H1 (cell line): ENCODE data around the gene SFXN1. TPM values are rescaled to one million over a fixed set of nuclear protein-coding genes. Genes with fewer than 3 reads are reported as not detected.

Source experiments
- CTCF ChIA-PET: fragments of 300-600 bp; sonication (Branson Sonifier 250); formaldehyde crosslinking; loops from one replicate; lab custom pipeline; 2021; ENCODE audit not compliant: partially characterized antibody; lab: Charles Lee
- POLR2A ChIA-PET: fragments of 300-600 bp; sonication (Branson Sonifier 250); formaldehyde crosslinking; loops from one replicate; lab custom pipeline; 2021; ENCODE audit warnings: inconsistent platforms; ENCODE audit not compliant: partially characterized antibody; lab: Charles Lee
- DNase-seq, 2 experiments: peaks; one replicate each; pipeline versions ENCODE4 v3.0.0 to v3.0.0-alpha.2; 2010 to 2022; ENCODE audit warnings: low spot score in 2 of 2, low read depth in 1 of 2, mixed read lengths in 1 of 2
- FAIRE-seq: peaks from 2 replicates; lab custom pipeline; 2011; peaks lifted over from hg19 to GRCh38; lab: Jason Lieb, UNC
- H2AFZ ChIP-seq: 2 replicates; pipeline ENCODE4 v1.8.1; 2012; ENCODE audit warnings: low read length, inconsistent platforms
- H2AK5ac ChIP-seq: 2 replicates; pipeline ENCODE4 v1.6.1; 2013; ENCODE audit warnings: low read depth, low read length
- H2BK120ac ChIP-seq: replicated peaks from 2 replicates; pipeline ENCODE3; 2013; ENCODE audit warnings: low read depth, low read length, inconsistent platforms
- H2BK12ac ChIP-seq: 2 replicates; pipeline ENCODE4 v1.6.1; 2013; ENCODE audit warnings: low read depth, low read length
- H2BK15ac ChIP-seq: 2 replicates; pipeline ENCODE4 v1.6.1; 2013; ENCODE audit warnings: low read length
- H2BK20ac ChIP-seq: 2 replicates; pipeline ENCODE4 v1.6.1; 2013; ENCODE audit warnings: low read length
- H2BK5ac ChIP-seq: 2 replicates; pipeline ENCODE4 v1.6.1; 2013; ENCODE audit warnings: low read depth, low read length
- H3K14ac ChIP-seq: 2 replicates; pipeline ENCODE4 v1.6.1; 2013; ENCODE audit warnings: inconsistent platforms; ENCODE audit not compliant: insufficient read length
- H3K18ac ChIP-seq: 2 replicates; pipeline ENCODE4 v1.6.1; 2013; ENCODE audit warnings: low read length; ENCODE audit errors: extremely low read depth
- H3K23ac ChIP-seq: 2 replicates; pipeline ENCODE4 v1.6.1; 2013; ENCODE audit warnings: inconsistent platforms; ENCODE audit not compliant: insufficient read length
- H3K23me2 ChIP-seq: 2 replicates; pipeline ENCODE4 v1.6.1; 2013; ENCODE audit warnings: low read depth, low read length
- H3K27ac ChIP-seq: 2 replicates; pipeline ENCODE4 v1.6.1; 2011; ENCODE audit warnings: low read depth, low read length, inconsistent platforms
- H3K27me3 ChIP-seq, 4 experiments: replicated peaks in 1 of 4; 1 replicate in 1 of 4; 2 replicates in 3 of 4; pipeline versions ENCODE4 v1.6.1 to v1.8.1; 2011 to 2013; ENCODE audit warnings: low read length in 3 of 4, mild to moderate bottlenecking in 3 of 4, inconsistent platforms in 2 of 4, mixed read lengths in 2 of 4, moderate library complexity in 1 of 4; ENCODE audit not compliant: control insufficient read depth in 3 of 4, insufficient read depth in 3 of 4; ENCODE audit errors: extremely low read depth in 1 of 4
- H3K36me3 ChIP-seq, 4 experiments: 2 replicates each; pipeline versions ENCODE4 v1.6.1 to v1.8.1; 2011 to 2013; ENCODE audit warnings: mild to moderate bottlenecking in 4 of 4, low read length in 3 of 4, moderate library complexity in 2 of 4, control low read depth in 1 of 4, inconsistent platforms in 1 of 4; ENCODE audit not compliant: insufficient read depth in 4 of 4, control insufficient read depth in 2 of 4
- H3K4ac ChIP-seq: replicated peaks from 2 replicates; pipeline ENCODE3; 2013; ENCODE audit warnings: low read length, low read depth, mixed read lengths, inconsistent platforms; ENCODE audit not compliant: insufficient read length
- H3K4me1 ChIP-seq, 4 experiments: replicated peaks in 1 of 4; 1 replicate in 1 of 4; 2 replicates in 3 of 4; pipeline versions ENCODE4 v1.6.1 to v1.8.1; 2011 to 2013; ENCODE audit warnings: low read length in 3 of 4, inconsistent platforms in 2 of 4, mixed read lengths in 1 of 4; ENCODE audit not compliant: insufficient read depth in 4 of 4, control insufficient read depth in 3 of 4
- H3K4me2 ChIP-seq, 2 experiments: 2 replicates each; pipeline versions ENCODE4 v1.6.1 to v1.8.1; 2011 to 2013; ENCODE audit warnings: low read depth in 2 of 2, low read length in 2 of 2, control low read depth in 1 of 2, inconsistent platforms in 1 of 2, mild to moderate bottlenecking in 1 of 2; ENCODE audit not compliant: insufficient read depth in 1 of 2
- H3K4me3 ChIP-seq, 4 experiments: fragments of 200-600, 300-600 bp in 1 of 4; sonication (generic), shearing (Covaris generic), sonication (Bioruptor Twin) in 1 of 4; 2 replicates each; pipeline versions ENCODE4 v1.5.1 to v1.8.1; 2011 to 2016; ENCODE audit warnings: low read length in 4 of 4, low read depth in 3 of 4, control low read depth in 2 of 4, inconsistent platforms in 2 of 4, mild to moderate bottlenecking in 2 of 4, mixed read lengths in 1 of 4, moderate library complexity in 1 of 4; ENCODE audit not compliant: insufficient read depth in 2 of 4; ENCODE audit errors: extremely low read depth in 1 of 4
- H3K56ac ChIP-seq: replicated peaks from 2 replicates; pipeline ENCODE3; 2013; ENCODE audit warnings: low read depth, mild to moderate bottlenecking, mixed read lengths, low read length, inconsistent platforms; ENCODE audit not compliant: insufficient read length
- H3K79me1 ChIP-seq: 2 replicates; pipeline ENCODE4 v1.6.1; 2013; ENCODE audit warnings: low read depth, low read length, control low read depth
- H3K79me2 ChIP-seq, 2 experiments: 2 replicates each; pipeline versions ENCODE4 v1.6.1 to v1.8.1; 2012 to 2013; ENCODE audit warnings: low read length in 2 of 2, mild to moderate bottlenecking in 2 of 2, inconsistent platforms in 1 of 2; ENCODE audit not compliant: insufficient read depth in 2 of 2, control insufficient read depth in 1 of 2
- H3K9ac ChIP-seq, 4 experiments: replicated peaks in 1 of 4; 1 replicate in 1 of 4; 2 replicates in 3 of 4; pipeline versions ENCODE4 v1.6.1 to v1.8.1; 2011 to 2013; ENCODE audit warnings: low read depth in 3 of 4, low read length in 3 of 4, control low read depth in 2 of 4, mild to moderate bottlenecking in 2 of 4, moderate library complexity in 2 of 4, inconsistent platforms in 1 of 4; ENCODE audit errors: extremely low read depth in 1 of 4
- H3K9me3 ChIP-seq, 2 experiments: 2 replicates each; pipeline versions ENCODE4 v1.6.1 to v1.8.1; 2012 to 2013; ENCODE audit warnings: mild to moderate bottlenecking in 2 of 2, moderate library complexity in 2 of 2, control low read depth in 1 of 2, inconsistent platforms in 1 of 2, low read depth in 1 of 2, low read length in 1 of 2, mixed read lengths in 1 of 2; ENCODE audit not compliant: insufficient read depth in 2 of 2
- H4K20me1 ChIP-seq, 2 experiments: replicated peaks in 1 of 2; 2 replicates each; pipeline versions ENCODE3 to v1.8.1; 2011 to 2013; ENCODE audit warnings: inconsistent platforms in 2 of 2, low read length in 2 of 2, mild to moderate bottlenecking in 1 of 2; ENCODE audit not compliant: insufficient read depth in 2 of 2, control insufficient read depth in 1 of 2
- H4K5ac ChIP-seq: 2 replicates; pipeline ENCODE4 v1.6.1; 2013; ENCODE audit warnings: low read length, low read depth, mixed read lengths, inconsistent platforms; ENCODE audit not compliant: insufficient read length
- H4K8ac ChIP-seq: 2 replicates; pipeline ENCODE4 v1.8.0; 2013; ENCODE audit warnings: mild to moderate bottlenecking, moderate library complexity, low read length, inconsistent platforms; ENCODE audit not compliant: insufficient read depth; ENCODE audit errors: extremely low read depth
- H4K91ac ChIP-seq: replicated peaks from 2 replicates; pipeline ENCODE3; 2013; ENCODE audit warnings: low read length, mixed read lengths, inconsistent platforms; ENCODE audit not compliant: insufficient read length
- ASH2L ChIP-seq: fragments of 200-600, 300-600 bp; sonication (generic); IDR thresholded peaks from one replicate; pipeline ENCODE4 v1.7.1; 2017; ENCODE audit warnings: low read length
- ATF3 ChIP-seq: IDR thresholded peaks from 2 replicates; pipeline ENCODE4 v1.6.1; 2011; ENCODE audit warnings: low read depth, mild to moderate bottlenecking, low read length; ENCODE audit not compliant: insufficient read depth
- BCL11A ChIP-seq, 2 experiments: IDR thresholded peaks; one replicate each; pipeline ENCODE4 v1.6.1; 2011; ENCODE audit warnings: low read depth in 2 of 2, low read length in 2 of 2, mild to moderate bottlenecking in 2 of 2
- CHD1 ChIP-seq: IDR thresholded peaks from 2 replicates; pipeline ENCODE4 v1.6.1; 2012; ENCODE audit warnings: low read depth, low read length, improper control_type of control experiment
- EZH2 ChIP-seq: fragments of 200-600 bp; sonication (generic); IDR thresholded peaks from 2 replicates; pipeline ENCODE4 v1.7.1; 2012; ENCODE audit warnings: low read depth, mild to moderate bottlenecking, moderate library complexity, low read length, inconsistent platforms; ENCODE audit not compliant: severe bottlenecking
- FOSL1 ChIP-seq: IDR thresholded peaks from 2 replicates; pipeline ENCODE4 v1.6.1; 2011; ENCODE audit warnings: mild to moderate bottlenecking, low read depth, low read length, moderate library complexity; ENCODE audit not compliant: insufficient read depth
- HDAC6 ChIP-seq: IDR thresholded peaks from one replicate; pipeline ENCODE4 v1.7.1; 2012; ENCODE audit warnings: low read depth, mild to moderate bottlenecking, inconsistent platforms, low read length, moderate library complexity
- JUN ChIP-seq: IDR thresholded peaks from 2 replicates; pipeline ENCODE4 v1.6.1; 2011; ENCODE audit warnings: low read depth, mild to moderate bottlenecking, improper control_type of control experiment, low read length
- NANOG ChIP-seq: IDR thresholded peaks from 2 replicates; pipeline ENCODE4 v1.6.1; 2011; ENCODE audit warnings: low read length, low read depth, mild to moderate bottlenecking, inconsistent platforms; ENCODE audit not compliant: insufficient read depth, poor library complexity, severe bottlenecking
- POLR2AphosphoS5 ChIP-seq: IDR thresholded peaks from 2 replicates; pipeline ENCODE4 v1.6.1; 2011; ENCODE audit warnings: low read depth, low read length
- SUZ12 ChIP-seq: fragments of 200-600 bp; sonication (generic); IDR thresholded peaks from 2 replicates; pipeline ENCODE4 v1.6.1; 2012; ENCODE audit warnings: mild to moderate bottlenecking, inconsistent platforms, low read length, moderate library complexity, mixed read lengths
- TBP ChIP-seq: IDR thresholded peaks from 2 replicates; pipeline ENCODE4 v1.6.1; 2011; ENCODE audit warnings: low read depth, low read length, improper control_type of control experiment
- WGBS, 2 experiments: shearing (Covaris generic) in 1 of 2; methylation state at CpG; one replicate each; pipeline versions ENCODE4 v1.1.6 to v1.1.7; 2013 to 2015; ENCODE audit warnings: low lambda C conversion rate in 2 of 2, mixed read lengths in 2 of 2, inconsistent platforms in 1 of 2, low coverage in 1 of 2, missing lambda C conversion rate in 1 of 2; ENCODE audit not compliant: insufficient replicate concordance in 2 of 2, insufficient coverage in 1 of 2, insufficient read length in 1 of 2; ENCODE audit errors: extremely low coverage in 1 of 2, missing lambda C conversion rate in 1 of 2; 5-methylcytosine and 5-hydroxymethylcytosine counted together
- polyA plus RNA-seq, 7 experiments: library from polyadenylated mRNA; depleted of rRNA in 3 of 7; stranded (reverse) in 5 of 7; unstranded in 2 of 7; fragments of >200 nt in 5 of 7; fragments of 200-250 nt in 2 of 7; gene quantifications; 1 replicate in 5 of 7; 2 replicates in 1 of 7; 4 replicates in 1 of 7; pipeline versions ENCODE4 v1.2.1 to v1.2.3, GENCODE V29; 2011 to 2013; ENCODE audit warnings: missing spikeins in 2 of 7, mixed read lengths in 2 of 7
- total RNA-seq: library from RNA; stranded (reverse); fragmentation: NEBNext Ultra II Directional; extraction: Animal tissue kit (Norgen Biotek cat#: 25700); gene quantifications from 2 replicates; pipeline ENCODE4 v1.2.1, GENCODE V29; 2021

SFXN1 gene
- total and polyA plus RNA-seq, 2 of the 8 experiments (the other 6 are each of a cell fraction or from before 2014, with no cell fraction given) = 72.7 to 97.6 TPM

- ChIA-PET CTCF (interaction anchor here (0.8 to 1.3 kb wide), 2 partner anchors 30 to 224 kb away, joined by 3 to 5 read pairs; no protein-coding TSS in a partner anchor), POLR2A (no interaction called here)
- Histone ChIP-seq H2BK20ac (no peak overlapping the region), H3K9me3 (no peaks in the 10 kb centered on the region), H3K79me1 (peaks cover 2% of the 10 kb centered on the region), H2BK15ac (no peak overlapping the region), H3K23me2 (no peaks in the 10 kb centered on the region), H2BK5ac (no peak overlapping the region), H3K56ac (no peak overlapping the region), H4K91ac (no peak overlapping the region), H3K18ac (no peak overlapping the region), H2BK120ac (no peak overlapping the region), H3K23ac (no peak overlapping the region), H3K4ac (no peak overlapping the region), H3K27me3 (no peaks in the 10 kb centered on the region), H2BK12ac (no peak overlapping the region), H3K9ac (no peak overlapping the region), H2AFZ (no peak overlapping the region), H3K27ac (no peak overlapping the region), H3K79me2 (peaks cover 0 to 22% of the 10 kb centered on the region in 2 experiments; a peak in 2 of 4 replicates), H3K36me3 (peaks cover 8 to 56% (median 28%) of the 10 kb centered on the region in 4 experiments), H4K8ac (no peak overlapping the region), H3K4me2 (no peak overlapping the region), H4K20me1 (peaks cover 7% of the 10 kb centered on the region in 2 experiments), H3K4me1 (no peaks in the 10 kb centered on the region), H3K14ac (no peak overlapping the region), H4K5ac (no peak overlapping the region), H2AK5ac (no peak overlapping the region), H3K4me3 (no peak overlapping the region)
- 88% methylated on average over 17 of the region's 17 CpGs; no CpG with 5 or more reads in 1 of the 2 experiments for WGBS, 2 experiments
- FAIRE-seq (no peak), DNase-seq (no peak)
- TF ChIP-seq NANOG (no peak), HDAC6 (no peak), ASH2L (no peak), TBP (no peak), SUZ12 (no peak), FOSL1 (no peak), POLR2AphosphoS5 (no peak), CHD1 (no peak), EZH2 (no peak), BCL11A (IDR thresholded peaks at IDR 0.05; ENCODE audit: low read depth in 2 of 2, low read length in 2 of 2) (no peak), JUN (no peak), ATF3 (no peak)
Observed at GRCh38 chr5:175494264-175495183, 16.2 kb downstream of the SFXN1 start.
